GM21360 (cell line): ENCODE data around the gene TMEM208.

Experiments
- ATAC-seq: cut with Tn5 transposase; IDR thresholded peaks from one replicate; pipeline ENCODE4 v1.9.1; 2021; ENCODE audit warnings: mild to moderate bottlenecking, moderate library complexity; ENCODE audit not compliant: unreplicated experiment

TMEM208 gene

GRCh38 chr16:67234180-67234597 lies 7.3 kb downstream of the TMEM208 start:
- no peak for ATAC-seq

- no peak for ATAC-seq
Measured at GRCh38 chr16:67235816-67236562, 9.1 kb downstream of the TMEM208 start.

GRCh38 chr16:67236563-67237395 lies 9.8 kb downstream of the TMEM208 start:
- no peak for ATAC-seq

- no peak for ATAC-seq
Measured at GRCh38 chr16:67237396-67238277, 10.7 kb downstream of the TMEM208 start.

GRCh38 chr16:67238278-67238575 lies 11.3 kb downstream of the TMEM208 start:
- ATAC-seq: no peak

GRCh38 chr16:67238806-67239470 lies 12.0 kb downstream of the TMEM208 start:
- ATAC-seq: no peak

- ATAC-seq: no peak
Measured at GRCh38 chr16:67240506-67240905, 13.6 kb downstream of the TMEM208 start.

- ATAC-seq: no peak
Measured at GRCh38 chr16:67241008-67241900, 14.3 kb downstream of the TMEM208 start.

- no peak for ATAC-seq
Measured at GRCh38 chr16:67242138-67242730, 15.3 kb downstream of the TMEM208 start.

- no peak for ATAC-seq
Measured at GRCh38 chr16:67243481-67243880, 16.6 kb downstream of the TMEM208 start.

- ATAC-seq: peak; percentile 49
Measured at GRCh38 chr16:67244387-67245185, 17.7 kb downstream of the TMEM208 start.

- no peak for ATAC-seq
Measured at GRCh38 chr16:67245186-67245585, 18.3 kb downstream of the TMEM208 start.

GRCh38 chr16:67245674-67246080 lies 18.7 kb downstream of the TMEM208 start:
- no peak for ATAC-seq

- ATAC-seq: no peak
Measured at GRCh38 chr16:67246081-67246755, 19.3 kb downstream of the TMEM208 start.

- ATAC-seq: no peak
Measured at GRCh38 chr16:67246756-67247191, 19.8 kb downstream of the TMEM208 start.

GRCh38 chr16:67247192-67248072 lies 20.5 kb downstream of the TMEM208 start, which contains the start of gene FHOD1:
FHOD1 (minus strand) TSS chr16:67247481; CDS start chr16:67247410, 71 bp downstream.
- peak; percentile 44 for ATAC-seq

- ATAC-seq: no peak
Measured at GRCh38 chr16:67248073-67248400, 21.1 kb downstream of the TMEM208 start.
